Spinal cord (tissue), 10 donors: ENCODE measurements around the gene ZNF853. TPM values are rescaled to one million over a fixed set of nuclear protein-coding genes. Genes with fewer than 3 reads are reported as not detected.

ENCODE experiments used
- DNase-seq, 6 donors: peaks; one replicate each; pipeline versions ENCODE4 v3.0.0 to v3.0.0-alpha.2; 2013 to 2015; ENCODE audit warnings: low spot score in 6 of 6, low read depth in 4 of 6
- H3K27ac ChIP-seq: one replicate; pipeline ENCODE4 v1.5.1; 2013; ENCODE audit warnings: low read depth, low read length, control low read depth
- H3K27me3 ChIP-seq: one replicate; pipeline ENCODE4 v1.6.1; 2013; ENCODE audit warnings: low read length; ENCODE audit not compliant: control insufficient read depth, insufficient read depth
- H3K36me3 ChIP-seq: one replicate; pipeline ENCODE4 v1.6.1; 2013; ENCODE audit warnings: low read length; ENCODE audit not compliant: control insufficient read depth, insufficient read depth
- H3K4me1 ChIP-seq: one replicate; pipeline ENCODE4 v1.6.1; 2013; ENCODE audit warnings: low read length; ENCODE audit not compliant: control insufficient read depth, insufficient read depth
- H3K4me3 ChIP-seq: one replicate; pipeline ENCODE4 v1.5.1; 2013; ENCODE audit warnings: low read depth, low read length, control low read depth
- H3K9me3 ChIP-seq: one replicate; pipeline ENCODE4 v1.6.1; 2013; ENCODE audit warnings: low read length; ENCODE audit not compliant: control insufficient read depth, insufficient read depth
- WGBS: methylation state at CpG from one replicate; pipeline ENCODE4 v1.1.5; 2013; ENCODE audit warnings: missing lambda C conversion rate; ENCODE audit not compliant: insufficient coverage; 5-methylcytosine and 5-hydroxymethylcytosine counted together
- polyA plus RNA-seq, 2 donors: library from polyadenylated mRNA; unstranded; fragments of 120-200 nt; gene quantifications; one replicate each; pipeline ENCODE4 v1.2.1, GENCODE V29; 2013; ENCODE audit not compliant: insufficient read length in 2 of 2
- total RNA-seq, 2 donors: library from RNA; depleted of rRNA in 1 of 2; stranded (reverse); fragments of 120-200 nt in 1 of 2; fragments of >200 nt in 1 of 2; gene quantifications; one replicate each; pipeline versions ENCODE4 v1.2.3 to v1.2.4, GENCODE V29; 2013 to 2014
- donor health status: healthy.

Gene ZNF853
- total and polyA plus RNA-seq, 4 donors, result 12.9 to 46.8 (median 28.7) TPM

DNA sequence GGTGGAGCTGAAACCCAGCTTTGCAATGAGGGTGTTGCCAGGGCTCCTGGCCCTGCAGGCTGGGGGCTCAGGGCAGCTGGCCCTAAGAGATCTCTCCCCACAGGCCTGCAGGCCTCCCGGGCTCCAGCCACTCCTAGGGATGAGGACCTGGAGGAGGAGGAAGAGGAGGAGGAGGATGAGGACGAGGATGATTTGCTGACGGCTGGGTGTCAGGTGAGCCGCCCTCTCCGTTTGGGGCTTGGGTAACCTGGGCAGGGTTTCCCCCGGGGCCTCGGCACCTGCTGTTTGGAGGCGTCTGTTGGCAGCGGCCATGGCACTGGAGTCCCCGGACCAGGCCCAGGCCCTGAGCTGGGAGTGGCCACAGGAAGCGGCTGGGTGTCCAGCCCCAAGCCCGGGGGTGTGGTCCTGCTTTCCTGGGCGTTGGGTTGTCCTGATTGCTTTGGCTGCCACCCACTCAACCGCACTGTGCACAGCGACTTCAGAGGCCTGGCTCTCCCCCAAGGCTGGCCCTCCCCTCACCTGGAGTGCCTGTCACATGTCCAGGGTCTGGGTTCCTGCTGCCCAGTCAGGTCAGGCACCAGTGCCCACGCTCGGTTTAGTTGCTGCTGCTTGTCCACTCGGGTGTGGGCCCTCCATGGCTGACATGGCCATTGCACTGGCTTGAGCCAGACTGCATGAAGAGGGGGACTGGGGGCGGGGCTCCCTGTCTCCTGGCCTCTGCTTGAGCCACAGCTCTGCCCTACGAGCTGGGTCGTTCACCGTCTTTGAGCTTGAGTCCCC lies 27.6 kb downstream of the ZNF853 start:
- H3K36me3 ChIP-seq, result peaks cover 91% of the 10 kb centered on the region
- DNase-seq, result no peak
- H3K4me1 ChIP-seq, result peaks cover 17% of the 10 kb centered on the region
- H3K27ac ChIP-seq, result no peak overlapping the region
- no peak overlapping the region for H3K4me3 ChIP-seq
- 94% methylated on average over 22 of the region's 22 CpGs for WGBS
- no peaks in the 10 kb centered on the region for H3K27me3 ChIP-seq
- no peaks in the 10 kb centered on the region for H3K9me3 ChIP-seq

DNA sequence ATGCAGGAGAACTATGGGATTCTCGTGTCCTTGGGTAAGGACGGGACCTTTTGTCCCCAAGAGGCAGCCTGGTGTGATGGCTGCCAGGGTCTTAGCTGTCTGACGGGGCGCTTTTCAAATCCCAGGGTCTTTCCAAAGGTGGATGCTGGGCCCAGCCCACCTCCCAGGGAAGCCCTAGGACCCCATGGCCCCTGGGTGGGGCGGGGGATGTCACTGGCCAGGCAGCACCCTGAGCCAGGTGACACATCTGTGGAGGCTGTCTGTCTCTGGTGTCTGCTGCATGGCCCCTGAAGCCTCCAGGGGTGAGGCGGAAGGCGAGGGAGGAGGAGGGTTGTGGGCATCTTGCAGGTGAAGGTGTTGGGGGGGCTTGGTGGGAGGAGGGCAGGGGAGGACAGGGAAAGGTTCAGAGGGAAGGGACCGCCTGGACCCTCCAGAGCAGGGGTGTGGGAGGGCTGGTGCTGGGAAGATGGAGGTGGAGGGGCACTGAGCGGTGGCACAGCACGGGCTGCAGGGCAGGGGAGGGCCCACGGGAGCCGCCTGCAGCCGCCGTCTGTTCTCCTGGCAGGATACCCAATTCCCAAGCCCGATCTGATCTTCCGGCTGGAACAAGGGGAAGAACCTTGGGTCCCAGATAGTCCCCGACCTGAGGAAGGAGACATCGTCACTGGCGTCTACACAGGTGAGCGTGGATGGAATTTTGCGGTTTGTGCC lies 28.7 kb downstream of the ZNF853 start:
- Histone ChIP-seq H3K27me3 (no peaks in the 10 kb centered on the region), H3K4me3 (no peak overlapping the region), H3K4me1 (peaks cover 7% of the 10 kb centered on the region), H3K27ac (no peak overlapping the region), H3K9me3 (no peaks in the 10 kb centered on the region), H3K36me3 (peaks cover 99% of the 10 kb centered on the region)
- no peak for DNase-seq
- 95% methylated on average over 21 of the region's 21 CpGs for WGBS

DNA sequence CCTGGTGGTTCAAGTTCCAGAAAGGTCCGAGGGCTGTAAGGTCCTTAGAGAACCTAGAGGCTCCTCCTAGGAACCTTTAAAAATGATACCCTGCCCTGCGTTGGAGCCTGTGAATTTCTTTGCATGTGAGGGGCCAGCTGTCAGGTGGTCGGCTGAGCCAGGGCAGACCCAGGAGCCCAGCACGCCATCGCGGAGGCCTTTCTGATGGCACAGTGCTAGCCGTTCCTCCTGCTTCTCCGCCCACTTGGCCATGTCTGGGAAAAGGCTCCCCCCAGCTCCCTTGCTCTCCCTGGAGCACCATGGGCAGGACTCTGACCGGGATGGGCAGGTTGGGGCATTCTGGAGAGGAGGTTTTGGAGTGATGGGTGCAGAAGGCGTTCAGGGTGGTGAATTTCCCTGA lies 29.3 kb downstream of the ZNF853 start:
- H3K36me3 ChIP-seq, result peaks cover 100% of the 10 kb centered on the region
- H3K4me3 ChIP-seq, result no peak overlapping the region
- 92% methylated on average over 10 of the region's 10 CpGs for WGBS
- H3K9me3 ChIP-seq, result no peaks in the 10 kb centered on the region
- no peak overlapping the region for H3K27ac ChIP-seq
- no peaks in the 10 kb centered on the region for H3K27me3 ChIP-seq
- peaks cover under 1% of the 10 kb centered on the region for H3K4me1 ChIP-seq
- no peak for DNase-seq

DNA sequence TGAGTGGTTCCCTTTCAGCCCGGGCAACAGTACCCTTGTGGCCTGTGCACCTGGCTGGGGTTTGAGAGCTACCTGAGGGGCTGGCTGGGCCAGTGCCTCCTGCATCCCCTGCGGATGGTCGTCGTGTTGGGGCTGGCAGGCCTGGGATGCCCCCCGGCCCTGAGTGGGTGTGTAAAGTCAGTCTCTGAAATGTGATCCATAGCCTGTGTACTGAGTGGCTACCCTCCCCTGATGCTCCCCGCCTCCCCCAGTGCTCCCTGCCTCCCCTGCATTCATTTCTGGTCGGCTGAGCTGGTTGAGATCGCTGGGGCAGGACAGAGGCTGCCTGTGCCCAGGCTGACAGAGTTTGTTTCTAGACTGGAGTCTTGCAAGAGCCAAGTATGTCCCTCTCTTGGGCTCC lies 31.1 kb downstream of the ZNF853 start:
- no peak overlapping the region for H3K4me3 ChIP-seq
- H3K27me3 ChIP-seq, result no peaks in the 10 kb centered on the region
- H3K9me3 ChIP-seq, result no peaks in the 10 kb centered on the region
- no peak for DNase-seq
- H3K27ac ChIP-seq, result no peak overlapping the region
- H3K36me3 ChIP-seq, result peaks cover 100% of the 10 kb centered on the region
- no peaks in the 10 kb centered on the region for H3K4me1 ChIP-seq
- WGBS, result 83% methylated on average over 7 of the region's 8 CpGs

DNA sequence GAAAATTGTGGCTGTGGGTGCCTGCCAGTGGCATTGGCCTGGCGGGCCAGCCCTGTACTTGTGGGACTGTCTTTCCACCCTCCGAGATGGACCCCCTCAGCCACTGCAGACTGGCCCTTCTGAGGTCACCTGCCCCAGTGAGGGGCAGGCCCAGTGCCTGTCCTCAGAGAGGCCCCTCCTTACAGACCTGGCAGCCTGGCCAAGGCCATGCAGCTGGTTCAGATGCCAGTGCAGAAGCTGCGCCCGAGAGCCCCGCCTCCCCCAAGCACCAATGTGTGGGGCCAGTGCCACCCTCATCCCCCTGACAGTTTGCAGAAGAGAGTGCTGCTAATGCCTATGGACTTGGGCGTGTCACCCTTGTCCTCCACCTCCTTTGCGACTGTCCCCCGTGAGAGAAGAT lies 31.7 kb downstream of the ZNF853 start:
- H3K27ac ChIP-seq, result no peak overlapping the region
- H3K36me3 ChIP-seq, result peaks cover 100% of the 10 kb centered on the region
- no peaks in the 10 kb centered on the region for H3K4me1 ChIP-seq
- WGBS, result 92% methylated on average over 8 of the region's 8 CpGs
- no peak for DNase-seq
- H3K27me3 ChIP-seq, result no peaks in the 10 kb centered on the region
- no peak overlapping the region for H3K4me3 ChIP-seq
- no peaks in the 10 kb centered on the region for H3K9me3 ChIP-seq

DNA sequence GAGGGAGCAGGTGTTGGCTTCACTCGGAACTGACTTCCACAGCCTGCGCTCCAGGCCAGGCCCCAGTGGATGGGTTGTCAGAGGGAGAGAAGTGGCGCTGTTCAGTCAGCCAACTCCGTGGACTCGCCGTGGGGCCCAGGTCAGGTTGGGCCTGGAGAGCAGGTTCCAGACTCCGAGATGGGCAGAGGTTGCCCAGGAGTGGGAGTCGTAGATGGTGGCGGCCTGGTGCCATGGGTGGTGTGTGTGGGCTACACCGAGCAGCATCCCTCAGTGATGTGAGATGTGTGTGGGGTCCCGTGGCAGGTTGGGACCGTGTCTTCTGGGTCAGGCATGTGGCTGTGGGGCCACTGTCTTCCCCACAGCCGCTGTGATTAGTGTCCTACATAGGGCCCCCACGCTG lies 32.1 kb downstream of the ZNF853 start:
- H3K27me3 ChIP-seq, result no peaks in the 10 kb centered on the region
- no peak overlapping the region for H3K27ac ChIP-seq
- H3K4me3 ChIP-seq, result no peak overlapping the region
- WGBS, result 98% methylated on average over 14 of the region's 14 CpGs
- peaks cover 100% of the 10 kb centered on the region for H3K36me3 ChIP-seq
- no peak for DNase-seq
- no peaks in the 10 kb centered on the region for H3K9me3 ChIP-seq
- H3K4me1 ChIP-seq, result no peaks in the 10 kb centered on the region

DNA sequence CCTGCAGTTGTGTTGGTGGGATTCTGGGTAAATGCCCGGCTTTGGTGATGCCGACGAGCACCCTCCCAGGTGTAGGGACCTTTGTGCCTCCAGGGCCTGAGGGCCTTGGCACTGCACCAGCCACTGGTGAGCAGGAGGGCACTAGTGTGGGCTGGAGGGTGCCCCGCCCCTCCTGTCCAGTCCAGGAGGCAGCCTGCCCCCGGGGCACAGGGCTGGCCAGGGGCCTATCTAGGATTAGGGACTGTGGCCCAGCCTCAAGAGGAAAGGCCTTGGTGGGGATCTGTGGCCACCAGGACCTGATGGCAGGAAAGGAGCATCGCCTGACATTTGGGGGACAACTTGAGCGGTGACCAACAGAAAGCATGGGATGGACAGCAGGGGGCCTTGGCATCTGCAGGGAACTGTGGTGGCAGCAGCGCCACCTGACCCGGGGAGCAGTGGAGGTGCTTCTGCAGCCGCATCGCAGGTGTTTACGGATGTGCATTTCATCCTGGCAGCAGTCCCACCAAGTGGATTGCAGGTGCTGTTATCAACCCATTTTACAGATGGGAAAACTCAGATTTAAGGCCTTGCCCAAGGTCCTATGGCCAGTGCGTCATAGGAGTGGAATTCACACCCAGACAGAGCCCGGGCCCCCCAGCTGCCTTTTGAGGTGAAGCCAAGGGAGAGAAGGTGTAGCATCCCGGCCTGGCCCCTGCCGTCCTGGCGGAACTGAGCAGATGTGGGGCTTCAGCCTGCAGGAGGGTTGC lies 32.8 kb downstream of the ZNF853 start:
- 92% methylated on average over 17 of the region's 17 CpGs for WGBS
- Histone ChIP-seq H3K36me3 (peaks cover 100% of the 10 kb centered on the region), H3K27me3 (no peaks in the 10 kb centered on the region), H3K9me3 (no peaks in the 10 kb centered on the region), H3K4me1 (no peaks in the 10 kb centered on the region), H3K4me3 (no peak overlapping the region), H3K27ac (no peak overlapping the region)
- DNase-seq, result no peak

DNA sequence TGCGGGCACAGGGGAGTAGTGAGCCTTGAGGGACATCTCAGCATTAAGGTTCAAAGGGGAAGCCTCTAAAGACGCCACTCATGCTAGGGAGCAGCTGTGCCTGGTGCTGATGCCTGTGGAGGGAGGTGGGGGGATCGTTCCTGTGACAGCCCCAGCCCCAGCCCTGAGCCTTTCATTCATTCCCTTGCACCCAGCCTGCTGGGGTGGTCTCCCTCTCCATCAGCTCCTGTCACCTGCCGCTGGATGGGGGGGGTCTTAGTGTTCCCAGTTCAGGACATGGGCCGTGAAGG lies 33.4 kb downstream of the ZNF853 start:
- peaks cover 100% of the 10 kb centered on the region for H3K36me3 ChIP-seq
- H3K27ac ChIP-seq, result no peak overlapping the region
- H3K4me1 ChIP-seq, result no peaks in the 10 kb centered on the region
- H3K27me3 ChIP-seq, result no peaks in the 10 kb centered on the region
- DNase-seq, result no peak
- no peak overlapping the region for H3K4me3 ChIP-seq
- 89% methylated on average over 3 of the region's 5 CpGs for WGBS
- H3K9me3 ChIP-seq, result no peaks in the 10 kb centered on the region

DNA sequence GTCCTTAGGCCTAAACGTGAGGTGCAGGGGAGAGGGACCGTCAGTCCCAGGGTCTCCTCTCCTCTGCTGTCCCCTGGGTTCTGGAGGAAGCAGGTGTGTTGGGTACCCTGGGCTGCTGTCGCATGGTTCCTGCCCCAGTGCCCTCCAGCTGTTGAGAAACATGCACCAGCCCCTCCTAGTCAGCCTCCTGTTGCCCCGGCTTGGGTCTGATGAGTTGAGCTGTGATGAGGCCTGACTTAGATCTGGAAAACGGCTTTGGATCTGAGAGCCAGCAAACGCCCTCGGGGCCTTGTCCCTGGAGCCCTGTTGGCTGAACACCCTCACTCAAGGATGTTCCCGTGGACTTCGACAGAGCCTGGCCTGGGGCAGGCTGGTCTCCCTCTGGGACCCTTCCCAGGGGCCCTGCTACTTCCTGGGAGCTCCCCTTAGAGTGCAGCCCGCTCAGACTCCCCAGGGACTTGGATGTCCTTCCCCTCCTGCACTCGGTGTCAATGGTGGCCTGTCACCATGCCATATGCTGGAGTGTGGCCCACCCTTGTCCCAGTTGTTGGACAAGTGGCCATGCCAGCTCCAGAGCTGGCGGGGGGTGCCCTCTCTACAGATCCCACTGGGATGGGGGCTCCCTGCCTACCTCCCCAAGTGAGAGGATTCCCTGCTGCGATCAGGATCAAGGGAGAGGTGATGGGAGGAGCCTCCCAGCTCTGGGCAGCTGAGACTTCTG lies 34.0 kb downstream of the ZNF853 start:
- WGBS, result 81% methylated on average over 10 of the region's 13 CpGs
- DNase-seq, result no peak
- H3K36me3 ChIP-seq, result peaks cover 99% of the 10 kb centered on the region

More for the DNA sequence above, 34.0 kb downstream of the ZNF853 start:
- H3K9me3 ChIP-seq, result no peaks in the 10 kb centered on the region
- no peak overlapping the region for H3K27ac ChIP-seq
- no peaks in the 10 kb centered on the region for H3K27me3 ChIP-seq
- H3K4me3 ChIP-seq, result no peak overlapping the region
- no peaks in the 10 kb centered on the region for H3K4me1 ChIP-seq
